Activated B cell treated with CpG ODN at 0.5 μM for 24 hours (primary cell): ENCODE data around the gene SLC25A43. TPM values are rescaled to one million over a fixed set of nuclear protein-coding genes. Genes with fewer than 3 reads are reported as not detected.
A peak's percentile ranks its signal among the peaks of the same experiment; 100 is the strongest.

Source experiments
- ATAC-seq: fragments of 200-7000 bp; cut with Tn5 transposase; one replicate; pipeline ENCODE4 v1.10.0; 2021; ENCODE audit warnings: low read depth, mild to moderate bottlenecking, moderate library complexity
- CTCF ChIA-PET: fragments of 350-600 bp; sonication (Branson Sonifier 250); formaldehyde crosslinking; loops from one replicate; lab custom pipeline; 2021; ENCODE audit warnings: antibody characterized with exemption; lab: Charles Lee
- POLR2A ChIA-PET: fragments of 350-600 bp; sonication (Branson Sonifier 250); formaldehyde crosslinking; loops from one replicate; lab custom pipeline; 2021; ENCODE audit warnings: antibody characterized with exemption; lab: Charles Lee
- DNase-seq: peaks from one replicate; pipeline ENCODE4 v3.0.0; 2022
- H3K27ac Mint-ChIP-seq: one replicate; pipeline ENCODE4 v1.8.0; 2020; ENCODE audit warnings: mixed read lengths
- H3K27me3 Mint-ChIP-seq: one replicate; pipeline ENCODE4 v1.8.0; 2021; ENCODE audit warnings: mixed read lengths
- H3K36me3 Mint-ChIP-seq: one replicate; pipeline ENCODE4 v1.8.0; 2021; ENCODE audit warnings: low read depth, mixed read lengths
- H3K4me1 Mint-ChIP-seq: one replicate; pipeline ENCODE4 v1.8.0; 2021; ENCODE audit warnings: mixed read lengths
- H3K4me3 Mint-ChIP-seq: one replicate; pipeline ENCODE4 v1.8.0; 2020; ENCODE audit warnings: mild to moderate bottlenecking, mixed read lengths
- H3K9me3 Mint-ChIP-seq: one replicate; pipeline ENCODE4 v1.8.0; 2020; ENCODE audit warnings: mixed read lengths
- CTCF ChIP-seq: fragments of 200-600 bp; IDR thresholded peaks from one replicate; pipeline ENCODE4 v1.8.0; 2022; ENCODE audit warnings: antibody characterized with exemption, mild to moderate bottlenecking
- intact Hi-C: fragments of 100-400 bp; cut with micrococcal nuclease; formaldehyde crosslinking; loops from one replicate; pipeline ENCODE4 v1.15.1; 2024
- total RNA-seq: library from RNA; stranded (reverse); gene quantifications from 2 replicates; pipeline ENCODE4 v1.2.3, GENCODE V29; 2022

Gene SLC25A43
- total RNA-seq, 1 donor from 2014 or later: 11.0 TPM

GRCh38 chrX:119467433-119467832 lies 68.3 kb downstream of the SLC25A43 start:
- Mint-ChIP-seq H3K4me1 (peaks cover 6% of the 10 kb centered on the region), H3K27me3 (no peaks in the 10 kb centered on the region), H3K9me3 (no peaks in the 10 kb centered on the region), H3K27ac (no peak overlapping the region), H3K36me3 (peaks cover 18% of the 10 kb centered on the region), H3K4me3 (no peak overlapping the region)
- intact Hi-C loops: loop anchor here (5.0 to 10.0 kb wide), 6 partner anchors 35 to 1157 kb away; partner anchors contain the start of genes NDUFA1, RNF113A and SEPTIN6
- CTCF ChIA-PET: no interaction called here
- POLR2A ChIA-PET: interaction anchor here (0.9 to 2.3 kb wide), 6 partner anchors 41 to 324 kb away, joined by 3 to 26 read pairs (median 6); partner anchors contain the start of genes RPL39, SEPTIN6 and SLC25A43
- TF ChIP-seq CTCF: no peak
- no peak for ATAC-seq
- DNase-seq: no peak

- Mint-ChIP-seq H3K27me3 (no peaks in the 10 kb centered on the region), H3K36me3 (peaks cover 18% of the 10 kb centered on the region), H3K27ac (peak within 1 kb of the TSS; percentile 88), H3K4me1 (peaks cover 6% of the 10 kb centered on the region), H3K4me3 (peak within 1 kb of the TSS; percentile 86), H3K9me3 (no peaks in the 10 kb centered on the region)
- TF ChIP-seq CTCF: no peak
- peak; percentile 85 for ATAC-seq
- DNase-seq: peak; percentile 74
- intact Hi-C loops: loop anchor here (2.0 to 10.0 kb wide), 9 partner anchors 34 to 1157 kb away; partner anchors contain the start of genes CUL4B, NDUFA1, PGRMC1 and RNF113A
- CTCF ChIA-PET: interaction anchor here (0.9 to 2.4 kb wide), 2 partner anchors 14 to 41 kb away, joined by 3 to 17 read pairs; no protein-coding TSS in a partner anchor
- POLR2A ChIA-PET: interaction anchor here (0.6 to 2.3 kb wide), 14 partner anchors 8 to 475 kb away, joined by 3 to 26 read pairs (median 5); partner anchors contain the start of genes NDUFA1, RNF113A, RPL39 and SEPTIN6
These were observed 68.9 kb downstream of the SLC25A43 start, which contains the start of gene SLC25A5 for GRCh38 chrX:119467842-119468550. SLC25A5 (plus strand) TSS chrX:119468444; CDS start chrX:119468516, 72 bp downstream.

GRCh38 chrX:119468551-119469312 lies 69.6 kb downstream of the SLC25A43 start:
- peak; percentile 76 for ATAC-seq
- H3K4me1 Mint-ChIP-seq: peaks cover 6% of the 10 kb centered on the region
- H3K36me3 Mint-ChIP-seq: peaks cover 18% of the 10 kb centered on the region
- H3K27ac Mint-ChIP-seq: peak overlapping the region; percentile 88
- DNase-seq: peak; percentile 82
- POLR2A ChIA-PET: interaction anchor here (0.7 to 2.3 kb wide), 15 partner anchors 8 to 474 kb away, joined by 3 to 26 read pairs (median 5); partner anchors contain the start of genes NDUFA1, RNF113A, RPL39 and SEPTIN6
- H3K9me3 Mint-ChIP-seq: no peaks in the 10 kb centered on the region
- CTCF ChIA-PET: interaction anchor here (0.7 to 2.4 kb wide), 5 partner anchors 13 to 261 kb away, joined by 3 to 17 read pairs (median 3); no protein-coding TSS in a partner anchor
- intact Hi-C loops: loop anchor here (1.0 to 10.0 kb wide), 11 partner anchors 14 to 1156 kb away; partner anchors contain the start of genes CUL4B, NDUFA1, PGRMC1 and RNF113A
- no peak for TF ChIP-seq CTCF
- peak overlapping the region; percentile 86 for H3K4me3 Mint-ChIP-seq
- no peaks in the 10 kb centered on the region for H3K27me3 Mint-ChIP-seq

GRCh38 chrX:119469313-119469635 lies 70.1 kb downstream of the SLC25A43 start:
- Mint-ChIP-seq H3K27me3 (no peaks in the 10 kb centered on the region), H3K36me3 (peaks cover 18% of the 10 kb centered on the region), H3K27ac (peak overlapping the region; percentile 88), H3K4me3 (peak overlapping the region; percentile 86), H3K4me1 (peaks cover 6% of the 10 kb centered on the region), H3K9me3 (no peaks in the 10 kb centered on the region)
- POLR2A ChIA-PET: interaction anchor here (1.0 to 2.3 kb wide), 4 partner anchors 13 to 322 kb away, joined by 3 to 26 read pairs (median 15); partner anchors contain the start of genes RPL39 and UBE2A
- intact Hi-C loops: loop anchor here (1.0 to 10.0 kb wide), 11 partner anchors 13 to 1156 kb away; partner anchors contain the start of genes CUL4B, NDUFA1, PGRMC1 and RNF113A
- CTCF ChIA-PET: interaction anchor here (0.7 to 2.4 kb wide), 4 partner anchors 13 to 260 kb away, joined by 3 to 17 read pairs (median 4); no protein-coding TSS in a partner anchor
- no peak for DNase-seq
- TF ChIP-seq CTCF: no peak
- ATAC-seq: no peak
